ENCODE data around the gene TROAP. TPM values are rescaled to one million over a fixed set of nuclear protein-coding genes. Genes with fewer than 3 reads are reported as not detected.
"Not testable (repeated sequence)": the region's sequence is repeated elsewhere in the genome, so short reads cannot be mapped to it uniquely, and the experiment has no call there.

Gene TROAP
- total RNA-seq, 1 donor from 2014 or later: not detected

DNA sequence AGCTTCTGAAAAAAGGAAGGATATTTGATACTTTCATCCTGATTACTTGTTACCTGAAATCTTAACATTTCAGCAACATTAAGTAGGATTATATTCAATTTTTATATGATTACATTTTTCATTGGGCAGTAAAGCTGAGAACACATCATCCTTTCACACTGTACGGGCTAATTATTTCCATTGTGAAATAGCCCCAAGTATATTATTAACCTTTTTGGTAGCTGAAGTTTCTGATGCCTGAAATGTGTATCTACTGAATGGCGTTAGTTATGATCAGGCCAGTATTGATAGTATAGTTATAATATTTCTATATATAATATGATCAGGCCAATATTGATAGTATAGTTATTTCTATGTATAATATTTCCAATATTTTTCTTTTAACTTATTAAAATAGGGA lies 54.3 kb downstream of the TROAP start:
- Histone ChIP-seq H3K27ac (no peak overlapping the region), H3K9me3 (no peaks in the 10 kb centered on the region), H3K36me3 (no peaks in the 10 kb centered on the region), H3K27me3 (no peaks in the 10 kb centered on the region), H3K4me3 (no peak overlapping the region), H3K4me1 (no peaks in the 10 kb centered on the region)
- intact Hi-C loops (cut with DNase I): no loop called here
- TF ChIP-seq, protein P1, sequence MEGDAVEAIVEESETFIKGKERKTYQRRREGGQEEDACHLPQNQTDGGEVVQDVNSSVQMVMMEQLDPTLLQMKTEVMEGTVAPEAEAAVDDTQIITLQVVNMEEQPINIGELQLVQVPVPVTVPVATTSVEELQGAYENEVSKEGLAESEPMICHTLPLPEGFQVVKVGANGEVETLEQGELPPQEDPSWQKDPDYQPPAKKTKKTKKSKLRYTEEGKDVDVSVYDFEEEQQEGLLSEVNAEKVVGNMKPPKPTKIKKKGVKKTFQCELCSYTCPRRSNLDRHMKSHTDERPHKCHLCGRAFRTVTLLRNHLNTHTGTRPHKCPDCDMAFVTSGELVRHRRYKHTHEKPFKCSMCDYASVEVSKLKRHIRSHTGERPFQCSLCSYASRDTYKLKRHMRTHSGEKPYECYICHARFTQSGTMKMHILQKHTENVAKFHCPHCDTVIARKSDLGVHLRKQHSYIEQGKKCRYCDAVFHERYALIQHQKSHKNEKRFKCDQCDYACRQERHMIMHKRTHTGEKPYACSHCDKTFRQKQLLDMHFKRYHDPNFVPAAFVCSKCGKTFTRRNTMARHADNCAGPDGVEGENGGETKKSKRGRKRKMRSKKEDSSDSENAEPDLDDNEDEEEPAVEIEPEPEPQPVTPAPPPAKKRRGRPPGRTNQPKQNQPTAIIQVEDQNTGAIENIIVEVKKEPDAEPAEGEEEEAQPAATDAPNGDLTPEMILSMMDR (IDR thresholded peaks at IDR 0.05): no peak
- DNase-seq (ENCODE audit: low spot score in 2 of 2): no peak

DNA sequence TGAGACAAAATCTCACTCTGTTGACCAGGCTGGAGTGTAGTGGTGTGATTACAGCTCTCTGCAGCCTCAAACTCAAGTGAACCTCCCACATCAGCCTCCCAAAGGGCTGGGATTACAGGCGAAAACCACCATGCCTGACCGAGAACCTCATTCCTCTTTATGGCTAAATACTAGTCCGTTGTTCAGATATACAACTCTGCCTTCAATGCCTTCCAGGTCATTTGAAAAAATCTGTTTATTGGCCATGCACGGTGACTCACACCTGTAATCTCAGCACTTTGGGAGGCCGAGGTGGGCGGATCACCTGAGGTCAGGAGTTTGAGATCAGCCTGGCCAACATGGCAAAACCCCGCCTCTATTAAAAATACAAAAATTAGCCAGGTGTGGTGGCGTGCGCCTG lies 57.1 kb downstream of the TROAP start:
- H3K4me1 ChIP-seq; H3K9me3 ChIP-seq; intact Hi-C loops (cut with DNase I); H3K27me3 ChIP-seq; DNase-seq (ENCODE audit: low spot score in 2 of 2); H3K36me3 ChIP-seq; H3K4me3 ChIP-seq; H3K27ac ChIP-seq: not testable (repeated sequence)

Other genes with a start within 250 kb of the TROAP start
- gene DHH, start 228.5 kb upstream of the TROAP start, total RNA-seq: 31.5 TPM
- gene LMBR1L, start 212.4 kb upstream of the TROAP start, total RNA-seq: 74.2 TPM
- gene TUBA1B, start 191.9 kb upstream of the TROAP start, total RNA-seq: 1,333 TPM
- gene TUBA1A, start 134.2 kb upstream of the TROAP start, total RNA-seq: 214 TPM
- gene TUBA1C, start 58.2 kb upstream of the TROAP start, total RNA-seq: 370 TPM
- not detected for gene PRPH, start 28.1 kb upstream of the TROAP start, total RNA-seq
- gene C1QL4, start 13.9 kb downstream of the TROAP start, total RNA-seq: not detected
- gene DNAJC22, start 23.6 kb downstream of the TROAP start, total RNA-seq: not detected
- 13.8 TPM for gene SPATS2, start 44.2 kb downstream of the TROAP start, total RNA-seq
- gene KCNH3, start 215.8 kb downstream of the TROAP start, total RNA-seq: not detected
- 66.8 TPM for gene MCRS1, start 244.9 kb downstream of the TROAP start, total RNA-seq

All from ascending aorta (tissue), 2 donors.